GM18511 (cell line): ENCODE data around the gene PDP2.

Experiments used
- ATAC-seq: cut with Tn5 transposase; IDR thresholded peaks from one replicate; pipeline ENCODE4 v1.9.1; 2021; ENCODE audit warnings: mild to moderate bottlenecking, moderate library complexity; ENCODE audit not compliant: unreplicated experiment

Gene PDP2

GRCh38 chr16:66918803-66919568 lies 38.7 kb downstream of the PDP2 start, which contains the start of gene CDH16:
TSS of gene CDH16 (minus strand) at chr16:66918885. CDS start at chr16:66918065, 820 bp downstream.
- no peak for ATAC-seq

GRCh38 chr16:66919569-66920298 lies 39.4 kb downstream of the PDP2 start:
- no peak for ATAC-seq

GRCh38 chr16:66920299-66920590 lies 39.9 kb downstream of the PDP2 start:
- no peak for ATAC-seq

GRCh38 chr16:66920924-66921680 lies 40.8 kb downstream of the PDP2 start:
- ATAC-seq, result no peak

- no peak for ATAC-seq
Measured at GRCh38 chr16:66921729-66922450, 41.6 kb downstream of the PDP2 start.

- ATAC-seq, result no peak
Measured at GRCh38 chr16:66923247-66923731, 43.0 kb downstream of the PDP2 start.

GRCh38 chr16:66923866-66924265 lies 43.6 kb downstream of the PDP2 start:
- ATAC-seq, result no peak

GRCh38 chr16:66924527-66925321 lies 44.4 kb downstream of the PDP2 start:
- no peak for ATAC-seq

GRCh38 chr16:66925322-66925840 lies 45.1 kb downstream of the PDP2 start, which contains the start of gene RRAD:
TSS of gene RRAD (minus strand) at chr16:66925535. CDS start at chr16:66925179, 356 bp downstream.
- ATAC-seq, result no peak

- ATAC-seq, result no peak
Measured at GRCh38 chr16:66926171-66926947, 46.0 kb downstream of the PDP2 start.

GRCh38 chr16:66926961-66927436 lies 46.7 kb downstream of the PDP2 start:
- ATAC-seq, result peak; percentile 36

- ATAC-seq, result no peak
Measured at GRCh38 chr16:66927918-66928649, 47.8 kb downstream of the PDP2 start.

- ATAC-seq, result no peak
Measured at GRCh38 chr16:66928702-66929388, 48.5 kb downstream of the PDP2 start.

- ATAC-seq, result no peak
Measured at GRCh38 chr16:66930189-66930588, 49.9 kb downstream of the PDP2 start.

GRCh38 chr16:66931665-66932064 lies 51.4 kb downstream of the PDP2 start:
- ATAC-seq, result no peak

- ATAC-seq, result no peak
Measured at GRCh38 chr16:66932076-66932475, 51.8 kb downstream of the PDP2 start.

GRCh38 chr16:66933776-66934137 lies 53.4 kb downstream of the PDP2 start:
- peak; percentile 18 for ATAC-seq
